K562 (cell line): ENCODE results near the gene TMEM123. TPM values are rescaled to one million over a fixed set of nuclear protein-coding genes. Genes with fewer than 3 reads are reported as not detected.

Source experiments
- BDP1 ChIP-seq: IDR thresholded peaks from 3 replicates; pipeline ENCODE4 v1.6.1; 2011; ENCODE audit not compliant: insufficient read length, insufficient read depth
- MEF2A ChIP-seq: IDR thresholded peaks from 2 replicates; pipeline ENCODE4 v1.6.1; 2011; ENCODE audit warnings: low read depth, mild to moderate bottlenecking, low read length, moderate library complexity; ENCODE audit not compliant: control insufficient read depth
- NR2F6 ChIP-seq: fragments of 450-650 bp; formaldehyde crosslinking; IDR thresholded peaks from 2 replicates; pipeline ENCODE4 v1.4.0; 2020; ENCODE audit warnings: mild to moderate bottlenecking
- NR3C1 ChIP-seq: sonication (generic); formaldehyde crosslinking; IDR thresholded peaks from 2 replicates; pipeline ENCODE4 v1.8.1; 2022; ENCODE audit warnings: missing genetic modification reagents
- NRF1 ChIP-seq, 2 experiments: fragments of 450-650 bp; IDR thresholded peaks in 1 of 2; conservative IDR thresholded peaks in 1 of 2; 2 replicates each; pipeline ENCODE4 v1.6.1; 2014; ENCODE audit warnings: mild to moderate bottlenecking in 2 of 2
- POLR2AphosphoS2 ChIP-seq: IDR thresholded peaks from 2 replicates; pipeline ENCODE4 v1.6.1; 2012; ENCODE audit warnings: low read length, improper control_type of control experiment
- POLR2G ChIP-seq: fragments of 200-400 bp; formaldehyde crosslinking; IDR thresholded peaks from 2 replicates; pipeline ENCODE4 v1.6.1; 2017; ENCODE audit warnings: low read depth, mild to moderate bottlenecking, antibody characterized with exemption, low read length, moderate library complexity
- PURB ChIP-seq: sonication (generic); formaldehyde crosslinking; IDR thresholded peaks from 2 replicates; pipeline ENCODE4 v1.9.0; 2021; ENCODE audit warnings: low read depth, mild to moderate bottlenecking, missing genetic modification reagents
- RBM15 ChIP-seq: fragments of 200-400 bp; formaldehyde crosslinking; IDR thresholded peaks from 2 replicates; pipeline ENCODE4 v1.6.1; 2018; ENCODE audit warnings: mild to moderate bottlenecking, low read length, moderate library complexity; ENCODE audit not compliant: insufficient read depth
- TFAM ChIP-seq: fragments of 250-450 bp; sonication (Bioruptor Pico); conservative IDR thresholded peaks from 2 replicates; pipeline ENCODE4 v1.5.0; 2021; ENCODE audit warnings: mild to moderate bottlenecking, moderate library complexity
- ZBTB17 ChIP-seq: fragments of 450-650 bp; formaldehyde crosslinking; IDR thresholded peaks from 2 replicates; pipeline ENCODE4 v1.4.0; 2020; ENCODE audit warnings: mild to moderate bottlenecking
- ZNF232 ChIP-seq: sonication (generic); formaldehyde crosslinking; IDR thresholded peaks from 2 replicates; pipeline ENCODE4 v1.8.0; 2022; ENCODE audit warnings: mild to moderate bottlenecking, missing genetic modification reagents
- ZNF324 ChIP-seq: fragments of 250-450 bp; sonication (Bioruptor Pico); IDR thresholded peaks from 2 replicates; pipeline ENCODE4 v1.4.0; 2020; ENCODE audit warnings: mild to moderate bottlenecking
- ZNF696 ChIP-seq: fragments of 250-450 bp; sonication (Bioruptor Pico); conservative IDR thresholded peaks from 2 replicates; pipeline ENCODE4 v1.4.0; 2020; ENCODE audit warnings: mild to moderate bottlenecking, moderate library complexity
- ZNF717 ChIP-seq: fragments of 250-450 bp; sonication (Bioruptor Pico); IDR thresholded peaks from 2 replicates; pipeline ENCODE4 v1.5.0; 2021
- polyA plus RNA-seq, 8 experiments: library from polyadenylated mRNA; depleted of rRNA in 4 of 8; stranded (reverse) in 5 of 8; unstranded in 3 of 8; fragments of >200 nt; fragmentation: Nextera tagmentation in 2 of 8; fragmentation: Illumina TruSeq in 1 of 8; extraction: Ambion mirVana in 2 of 8; extraction: Trizol in 1 of 8; gene quantifications; 2 replicates each; pipeline versions ENCODE4 v1.2.1 to v1.2.3, GENCODE V29; 2011 to 2014; ENCODE audit warnings: inconsistent platforms in 1 of 8, missing spikeins in 1 of 8
- total RNA-seq, 7 experiments: library from RNA; depleted of rRNA in 6 of 7; stranded (reverse); fragments of >200 nt in 6 of 7; fragmentation: Illumina TruSeq in 2 of 7; extraction: Trizol in 2 of 7; gene quantifications; 2 replicates each; pipeline versions ENCODE4 v1.2.1 to v1.2.3, GENCODE V29; 2011 to 2021; ENCODE audit warnings: low replicate concordance in 1 of 7
- TF ChIP-seq, protein P1 (sequence below): sonication (generic); formaldehyde crosslinking; IDR thresholded peaks from 2 replicates; pipeline ENCODE4 v1.8.1; 2023; ENCODE audit warnings: missing genetic modification reagents, mild to moderate bottlenecking, borderline replicate concordance
- TF ChIP-seq, protein P2 (sequence below): IDR thresholded peaks from 2 replicates; pipeline ENCODE4 v1.6.1; 2012; ENCODE audit warnings: low read depth, low read length, improper control_type of control experiment, borderline replicate concordance
- TF ChIP-seq, protein P3 (sequence below): fragments of 250-450 bp; sonication (Bioruptor Pico); IDR thresholded peaks from 2 replicates; pipeline ENCODE4 v1.8.0; 2022; ENCODE audit warnings: inconsistent platforms

TMEM123 gene
- total and polyA plus RNA-seq, 9 of the 15 experiments (the other 6 are each of a cell fraction or from before 2014, with no cell fraction given), result 19.8 to 344 (median 82.4) TPM

DNA sequence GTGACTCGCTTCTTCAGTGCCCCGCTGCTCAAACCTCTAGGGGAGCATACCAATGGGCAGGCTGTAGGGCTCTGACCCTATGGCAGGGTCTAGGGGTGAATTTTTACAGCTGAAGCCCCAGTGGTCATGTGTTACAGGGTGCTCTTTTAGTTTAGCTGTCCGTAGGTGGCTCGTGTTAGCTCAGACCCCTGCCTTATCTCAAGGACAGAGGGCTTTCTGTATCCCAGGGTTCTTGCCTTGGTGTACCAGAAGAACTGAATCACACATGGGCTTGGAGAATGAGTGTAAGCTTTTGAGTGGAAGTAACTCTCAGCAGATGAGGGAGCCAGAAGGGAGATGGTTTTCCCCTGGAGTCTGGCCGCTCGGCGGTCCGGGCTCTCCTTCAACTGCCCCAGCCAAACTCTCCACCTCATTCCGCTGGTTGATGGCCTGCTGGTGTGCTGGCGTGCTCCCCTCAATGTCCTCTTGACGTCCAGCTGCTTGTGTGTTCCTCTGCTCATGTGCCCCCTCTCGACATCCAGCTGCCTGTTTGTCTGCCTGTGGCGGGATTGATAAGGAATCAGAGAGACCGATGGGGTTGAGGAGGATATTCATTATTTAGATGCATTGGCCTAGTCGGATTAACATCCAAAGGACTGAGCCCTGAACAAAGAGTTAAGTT is 68.0 kb downstream of the TMEM123 start (continued):
- TF ChIP-seq NR3C1 (CRISPR knock-in tag), result no peak
- no peak; a peak in 1 of 4 replicates for TF ChIP-seq NRF1 (conservative IDR thresholded peaks at IDR 0.05 in 1 of 2, IDR thresholded peaks at IDR 0.05 in 1 of 2)
- TF ChIP-seq TFAM (CRISPR knock-in tag), result no peak
- TF ChIP-seq, protein P1, sequence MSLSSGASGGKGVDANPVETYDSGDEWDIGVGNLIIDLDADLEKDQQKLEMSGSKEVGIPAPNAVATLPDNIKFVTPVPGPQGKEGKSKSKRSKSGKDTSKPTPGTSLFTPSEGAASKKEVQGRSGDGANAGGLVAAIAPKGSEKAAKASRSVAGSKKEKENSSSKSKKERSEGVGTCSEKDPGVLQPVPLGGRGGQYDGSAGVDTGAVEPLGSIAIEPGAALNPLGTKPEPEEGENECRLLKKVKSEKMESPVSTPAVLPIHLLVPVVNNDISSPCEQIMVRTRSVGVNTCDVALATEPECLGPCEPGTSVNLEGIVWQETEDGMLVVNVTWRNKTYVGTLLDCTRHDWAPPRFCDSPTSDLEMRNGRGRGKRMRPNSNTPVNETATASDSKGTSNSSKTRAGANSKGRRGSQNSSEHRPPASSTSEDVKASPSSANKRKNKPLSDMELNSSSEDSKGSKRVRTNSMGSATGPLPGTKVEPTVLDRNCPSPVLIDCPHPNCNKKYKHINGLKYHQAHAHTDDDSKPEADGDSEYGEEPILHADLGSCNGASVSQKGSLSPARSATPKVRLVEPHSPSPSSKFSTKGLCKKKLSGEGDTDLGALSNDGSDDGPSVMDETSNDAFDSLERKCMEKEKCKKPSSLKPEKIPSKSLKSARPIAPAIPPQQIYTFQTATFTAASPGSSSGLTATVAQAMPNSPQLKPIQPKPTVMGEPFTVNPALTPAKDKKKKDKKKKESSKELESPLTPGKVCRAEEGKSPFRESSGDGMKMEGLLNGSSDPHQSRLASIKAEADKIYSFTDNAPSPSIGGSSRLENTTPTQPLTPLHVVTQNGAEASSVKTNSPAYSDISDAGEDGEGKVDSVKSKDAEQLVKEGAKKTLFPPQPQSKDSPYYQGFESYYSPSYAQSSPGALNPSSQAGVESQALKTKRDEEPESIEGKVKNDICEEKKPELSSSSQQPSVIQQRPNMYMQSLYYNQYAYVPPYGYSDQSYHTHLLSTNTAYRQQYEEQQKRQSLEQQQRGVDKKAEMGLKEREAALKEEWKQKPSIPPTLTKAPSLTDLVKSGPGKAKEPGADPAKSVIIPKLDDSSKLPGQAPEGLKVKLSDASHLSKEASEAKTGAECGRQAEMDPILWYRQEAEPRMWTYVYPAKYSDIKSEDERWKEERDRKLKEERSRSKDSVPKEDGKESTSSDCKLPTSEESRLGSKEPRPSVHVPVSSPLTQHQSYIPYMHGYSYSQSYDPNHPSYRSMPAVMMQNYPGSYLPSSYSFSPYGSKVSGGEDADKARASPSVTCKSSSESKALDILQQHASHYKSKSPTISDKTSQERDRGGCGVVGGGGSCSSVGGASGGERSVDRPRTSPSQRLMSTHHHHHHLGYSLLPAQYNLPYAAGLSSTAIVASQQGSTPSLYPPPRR (CRISPR knock-in tag), result no peak
- TF ChIP-seq, protein P2, sequence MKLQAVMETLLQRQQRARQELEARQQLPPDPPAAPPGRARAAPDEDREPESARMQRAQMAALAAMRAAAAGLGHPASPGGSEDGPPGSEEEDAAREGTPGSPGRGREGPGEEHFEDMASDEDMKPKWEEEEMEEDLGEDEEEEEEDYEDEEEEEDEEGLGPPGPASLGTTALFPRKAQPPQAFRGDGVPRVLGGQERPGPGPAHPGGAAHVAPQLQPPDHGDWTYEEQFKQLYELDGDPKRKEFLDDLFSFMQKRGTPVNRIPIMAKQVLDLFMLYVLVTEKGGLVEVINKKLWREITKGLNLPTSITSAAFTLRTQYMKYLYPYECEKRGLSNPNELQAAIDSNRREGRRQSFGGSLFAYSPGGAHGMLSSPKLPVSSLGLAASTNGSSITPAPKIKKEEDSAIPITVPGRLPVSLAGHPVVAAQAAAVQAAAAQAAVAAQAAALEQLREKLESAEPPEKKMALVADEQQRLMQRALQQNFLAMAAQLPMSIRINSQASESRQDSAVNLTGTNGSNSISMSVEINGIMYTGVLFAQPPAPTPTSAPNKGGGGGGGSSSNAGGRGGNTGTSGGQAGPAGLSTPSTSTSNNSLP, result no peak
- no peak for TF ChIP-seq ZNF324 (CRISPR knock-in tag)
- no peak for TF ChIP-seq ZBTB17 (CRISPR knock-in tag)
- no peak for TF ChIP-seq NR2F6
- no peak for TF ChIP-seq BDP1
- no peak for TF ChIP-seq PURB (CRISPR knock-in tag)
- TF ChIP-seq RBM15, result no peak
- no peak for TF ChIP-seq POLR2AphosphoS2
- TF ChIP-seq POLR2G, result 0 out of 2 replicates have a peak, but pooled peaks have one; percentile 29
- TF ChIP-seq ZNF717 (CRISPR knock-in tag), result no peak
- TF ChIP-seq ZNF696 (CRISPR knock-in tag), result no peak
- TF ChIP-seq, protein P3, sequence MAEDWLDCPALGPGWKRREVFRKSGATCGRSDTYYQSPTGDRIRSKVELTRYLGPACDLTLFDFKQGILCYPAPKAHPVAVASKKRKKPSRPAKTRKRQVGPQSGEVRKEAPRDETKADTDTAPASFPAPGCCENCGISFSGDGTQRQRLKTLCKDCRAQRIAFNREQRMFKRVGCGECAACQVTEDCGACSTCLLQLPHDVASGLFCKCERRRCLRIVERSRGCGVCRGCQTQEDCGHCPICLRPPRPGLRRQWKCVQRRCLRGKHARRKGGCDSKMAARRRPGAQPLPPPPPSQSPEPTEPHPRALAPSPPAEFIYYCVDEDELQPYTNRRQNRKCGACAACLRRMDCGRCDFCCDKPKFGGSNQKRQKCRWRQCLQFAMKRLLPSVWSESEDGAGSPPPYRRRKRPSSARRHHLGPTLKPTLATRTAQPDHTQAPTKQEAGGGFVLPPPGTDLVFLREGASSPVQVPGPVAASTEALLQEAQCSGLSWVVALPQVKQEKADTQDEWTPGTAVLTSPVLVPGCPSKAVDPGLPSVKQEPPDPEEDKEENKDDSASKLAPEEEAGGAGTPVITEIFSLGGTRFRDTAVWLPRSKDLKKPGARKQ, result no peak
- TF ChIP-seq MEF2A, result no peak
- no peak for TF ChIP-seq ZNF232 (CRISPR knock-in tag)
